HCT116 (cell line): Measurements from ENCODE around the gene MYORG. TPM values are rescaled to one million over a fixed set of nuclear protein-coding genes. Genes with fewer than 3 reads are reported as not detected.

Experiments used
- ATAC-seq: fragments of 200-7000 bp; cut with Tn5 transposase; 2 replicates; pipeline ENCODE4 v1.9.1; 2020; ENCODE audit warnings: mild to moderate bottlenecking, moderate library complexity
- BruUV-seq: library from RNA; stranded (reverse); fragments of 400-500 nt; replicated peaks from 2 replicates; lab custom pipeline; 2021; lab: Mats Ljungman, UMichigan
- CTCF ChIA-PET: fragments of 300-600 bp; sonication (Branson Sonifier 250); formaldehyde crosslinking; loops from one replicate; lab custom pipeline; 2021; ENCODE audit warnings: antibody characterized with exemption; lab: Charles Lee
- POLR2A ChIA-PET: fragments of 300-600, 350-600 bp; sonication (Branson Sonifier 250); formaldehyde crosslinking; loops from one replicate; lab custom pipeline; 2021; ENCODE audit warnings: antibody characterized with exemption; lab: Charles Lee
- RAD21 ChIA-PET, 2 experiments: fragments of 300-600 bp; sonication (Branson Sonifier 250); formaldehyde crosslinking; loops; one replicate each; lab custom pipeline; 2023; ENCODE audit warnings: low total read pairs in 2 of 2; ENCODE audit not compliant: uncharacterized antibody in 2 of 2, unreplicated experiment in 2 of 2, low non-redundant PET in 1 of 2; lab: Charles Lee
- DNase-seq: peaks from one replicate; pipeline ENCODE4 v3.0.0-alpha.2; 2010; ENCODE audit warnings: low read depth, low spot score
- H2AFZ ChIP-seq: fragments of 200-600 bp; shearing (Covaris generic), sonication (generic); 2 replicates; pipeline ENCODE4 v1.6.1; 2017; ENCODE audit warnings: low read depth, mixed run types, mixed read lengths, antibody characterized with exemption, low read length; ENCODE audit not compliant: poor library complexity, severe bottlenecking
- H3K27ac ChIP-seq: 2 replicates; pipeline ENCODE4 v1.5.1; 2012; ENCODE audit warnings: low read depth, low read length
- H3K27me3 ChIP-seq: fragments of 200-600 bp; sonication (generic); 2 replicates; pipeline ENCODE4 v1.6.1; 2016; ENCODE audit warnings: mixed run types, low read length, mixed read lengths; ENCODE audit not compliant: insufficient read depth
- H3K36me3 ChIP-seq, 2 experiments: fragments of 200-500 bp in 1 of 2; fragments of 200-600 bp in 1 of 2; sonication (Bioruptor generic) in 1 of 2; sonication (generic) in 1 of 2; 2 replicates each; pipeline versions ENCODE4 v1.5.1 to v1.6.1; 2014 to 2016; ENCODE audit warnings: low read length in 2 of 2, inconsistent platforms in 1 of 2, mixed read lengths in 1 of 2, mixed run types in 1 of 2; ENCODE audit not compliant: insufficient read depth in 2 of 2, control insufficient read depth in 1 of 2
- H3K4me1 ChIP-seq, 2 experiments: fragments of 200-600 bp in 1 of 2; sonication (generic) in 1 of 2; 2 replicates each; pipeline versions ENCODE4 v1.5.1 to v1.6.1; 2012 to 2017; ENCODE audit warnings: low read length in 2 of 2, inconsistent platforms in 1 of 2, mild to moderate bottlenecking in 1 of 2, mixed read lengths in 1 of 2, mixed run types in 1 of 2, moderate library complexity in 1 of 2; ENCODE audit not compliant: insufficient read depth in 2 of 2, control insufficient read depth in 1 of 2
- H3K4me2 ChIP-seq: fragments of 200-600 bp; sonication (generic); 2 replicates; pipeline ENCODE4 v1.6.1; 2017; ENCODE audit warnings: mixed run types, low read length, mixed read lengths
- H3K4me3 ChIP-seq, 2 experiments: fragments of 200-600 bp in 1 of 2; sonication (generic) in 1 of 2; replicated peaks in 1 of 2; 2 replicates each; pipeline ENCODE4 v1.5.1; 2011 to 2016; ENCODE audit warnings: low read length in 2 of 2, control low read depth in 1 of 2, low read depth in 1 of 2, mild to moderate bottlenecking in 1 of 2, mixed read lengths in 1 of 2, mixed run types in 1 of 2
- H3K79me2 ChIP-seq: fragments of 200-600 bp; sonication (generic); 2 replicates; pipeline ENCODE4 v1.6.1; 2017; ENCODE audit warnings: mild to moderate bottlenecking, mixed run types, low read length, moderate library complexity, mixed read lengths; ENCODE audit not compliant: insufficient read depth
- H3K9ac ChIP-seq: fragments of 200-600 bp; sonication (generic); 2 replicates; pipeline ENCODE4 v1.6.1; 2016; ENCODE audit warnings: low read length, mixed read lengths
- H3K9me2 ChIP-seq: fragments of 200-600 bp; sonication (generic), shearing (Covaris generic); 2 replicates; pipeline ENCODE4 v1.6.1; 2017; ENCODE audit warnings: mixed run types, mild to moderate bottlenecking, moderate library complexity; ENCODE audit not compliant: insufficient read depth
- H3K9me3 ChIP-seq, 2 experiments: fragments of 200-500 bp in 1 of 2; fragments of 200-600 bp in 1 of 2; sonication (Bioruptor generic) in 1 of 2; sonication (generic) in 1 of 2; 2 replicates each; pipeline ENCODE4 v1.6.1; 2014 to 2017; ENCODE audit warnings: low read length in 2 of 2, mixed read lengths in 2 of 2, inconsistent platforms in 1 of 2, low read depth in 1 of 2, mild to moderate bottlenecking in 1 of 2, mixed run types in 1 of 2, moderate library complexity in 1 of 2; ENCODE audit not compliant: control insufficient read depth in 1 of 2, insufficient read depth in 1 of 2
- H4K20me1 ChIP-seq: fragments of 200-600 bp; sonication (generic), shearing (Covaris generic); 2 replicates; pipeline ENCODE4 v1.6.1; 2017; ENCODE audit warnings: mixed run types, mild to moderate bottlenecking, moderate library complexity; ENCODE audit not compliant: insufficient read depth
- CBX3 ChIP-seq: IDR thresholded peaks from 2 replicates; pipeline ENCODE4 v1.6.1; 2012; ENCODE audit warnings: low read depth
- TCF7L2 ChIP-seq: IDR thresholded peaks from 2 replicates; pipeline ENCODE4 v1.7.0; 2011; ENCODE audit warnings: borderline replicate concordance, inconsistent platforms; ENCODE audit not compliant: insufficient read depth, insufficient read length; ENCODE audit errors: extremely low read depth
- ZBTB33 ChIP-seq: IDR thresholded peaks from 2 replicates; pipeline ENCODE4 v1.6.1; 2011; ENCODE audit warnings: mild to moderate bottlenecking, low read length, moderate library complexity; ENCODE audit not compliant: insufficient replicate concordance; ENCODE audit errors: extremely low read depth
- intact Hi-C: fragments of 100-400 bp; cut with micrococcal nuclease; formaldehyde crosslinking; loops from 2 replicates; pipeline ENCODE4 v1.10.0; 2022
- total RNA-seq: library from RNA; stranded (reverse); gene quantifications from one replicate; pipeline ENCODE4 v1.2.1, GENCODE V29; 2021; ENCODE audit not compliant: unreplicated experiment
- TF ChIP-seq, protein P1 (sequence below), 3 experiments: fragments of 200-600 bp in 1 of 3; sonication (generic) in 1 of 3; IDR thresholded peaks in 2 of 3; conservative IDR thresholded peaks in 1 of 3; 2 replicates each; pipeline ENCODE4 v1.5.1; 2012 to 2017; ENCODE audit warnings: low read depth in 2 of 3, low read length in 2 of 3, antibody characterized with exemption in 1 of 3, borderline replicate concordance in 1 of 3, control low read depth in 1 of 3, mild to moderate bottlenecking in 1 of 3, mixed read lengths in 1 of 3, mixed run types in 1 of 3, moderate library complexity in 1 of 3; ENCODE audit not compliant: insufficient read depth in 1 of 3

The MYORG gene
- total RNA-seq, 1 experiment from 2014 or later, result 8.5 TPM

DNA sequence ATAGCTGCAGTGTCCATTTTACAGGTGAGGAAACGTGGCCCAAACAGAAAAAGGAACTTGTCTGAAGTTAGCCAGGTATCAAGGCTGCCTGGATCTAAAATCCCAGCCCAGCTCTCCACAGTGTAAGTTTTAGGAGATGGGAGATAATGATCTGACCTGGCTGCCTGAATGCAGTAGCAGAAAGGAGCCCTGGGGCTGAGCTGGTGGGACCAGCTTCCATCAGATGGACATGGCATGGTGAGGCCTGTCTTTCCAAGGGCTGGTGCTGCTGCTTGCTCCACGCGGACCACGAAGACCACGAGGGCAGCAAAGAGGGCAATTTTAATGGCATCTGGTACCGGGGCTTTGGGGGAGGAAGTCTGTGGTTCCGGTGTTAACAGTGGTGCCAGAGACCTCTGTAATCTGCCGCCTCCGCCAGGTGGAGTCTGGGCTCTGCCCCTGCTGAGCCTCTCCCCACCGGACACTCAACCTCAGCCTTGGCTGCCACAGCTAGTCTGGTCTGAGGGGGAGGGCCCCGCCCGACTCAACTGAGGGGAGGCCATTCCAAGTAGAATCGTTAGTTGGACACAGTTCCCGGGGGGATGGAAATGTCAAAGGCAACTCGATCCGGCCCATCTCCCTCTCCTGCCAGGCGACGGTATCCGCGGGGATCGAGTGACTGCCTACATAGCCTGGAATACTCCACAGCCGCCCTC is 650 bp downstream of the MYORG start:
- peak; percentile 46 for ATAC-seq

More for the DNA sequence above, 650 bp downstream of the MYORG start:
- BruUV-seq, result TSS peak; percentile 66
- Histone ChIP-seq H2AFZ (peak overlapping the region; percentile 70), H3K4me3 (peak overlapping the region; percentile 72 to 84), H3K27ac (peak overlapping the region; percentile 46), H3K4me2 (peak overlapping the region; percentile 97), H3K27me3 (no peaks in the 10 kb centered on the region), H3K36me3 (no peaks in the 10 kb centered on the region; a peak in 1 of 4 replicates), H4K20me1 (no peaks in the 10 kb centered on the region), H3K9me2 (no peaks in the 10 kb centered on the region), H3K79me2 (no peaks in the 10 kb centered on the region), H3K4me1 (peaks cover 27 to 45% of the 10 kb centered on the region in 2 experiments), H3K9ac (peak overlapping the region; percentile 70), H3K9me3 (no peaks in the 10 kb centered on the region)
- ChIA-PET RAD21 (interaction anchor here in 1 of 2 experiments (1.2 kb wide), 1 partner anchor 451 kb away, joined by 3 read pairs; no protein-coding TSS in a partner anchor), CTCF (interaction anchor here (1.1 to 6.7 kb wide), 3 partner anchors 28 to 228 kb away, joined by 3 to 54 read pairs (median 13); no protein-coding TSS in a partner anchor), POLR2A (interaction anchor here (1.5 kb wide), 1 partner anchor 41 kb away, joined by 5 read pairs; no protein-coding TSS in a partner anchor)
- DNase-seq, result no peak
- intact Hi-C loops, result loop anchor here (5.0 kb wide), 3 partner anchors 119 to 249 kb away; partner anchors contain the start of genes DCAF12 and UBAP1
- peak; percentile 71 for TF ChIP-seq TCF7L2
- TF ChIP-seq ZBTB33, result no peak
- TF ChIP-seq, protein P1, sequence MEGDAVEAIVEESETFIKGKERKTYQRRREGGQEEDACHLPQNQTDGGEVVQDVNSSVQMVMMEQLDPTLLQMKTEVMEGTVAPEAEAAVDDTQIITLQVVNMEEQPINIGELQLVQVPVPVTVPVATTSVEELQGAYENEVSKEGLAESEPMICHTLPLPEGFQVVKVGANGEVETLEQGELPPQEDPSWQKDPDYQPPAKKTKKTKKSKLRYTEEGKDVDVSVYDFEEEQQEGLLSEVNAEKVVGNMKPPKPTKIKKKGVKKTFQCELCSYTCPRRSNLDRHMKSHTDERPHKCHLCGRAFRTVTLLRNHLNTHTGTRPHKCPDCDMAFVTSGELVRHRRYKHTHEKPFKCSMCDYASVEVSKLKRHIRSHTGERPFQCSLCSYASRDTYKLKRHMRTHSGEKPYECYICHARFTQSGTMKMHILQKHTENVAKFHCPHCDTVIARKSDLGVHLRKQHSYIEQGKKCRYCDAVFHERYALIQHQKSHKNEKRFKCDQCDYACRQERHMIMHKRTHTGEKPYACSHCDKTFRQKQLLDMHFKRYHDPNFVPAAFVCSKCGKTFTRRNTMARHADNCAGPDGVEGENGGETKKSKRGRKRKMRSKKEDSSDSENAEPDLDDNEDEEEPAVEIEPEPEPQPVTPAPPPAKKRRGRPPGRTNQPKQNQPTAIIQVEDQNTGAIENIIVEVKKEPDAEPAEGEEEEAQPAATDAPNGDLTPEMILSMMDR (IDR thresholded peaks at IDR 0.05 in 2 of 3, conservative IDR thresholded peaks at IDR 0.05 in 1 of 3; ENCODE audit: borderline replicate concordance in 1 of 3, insufficient read depth in 1 of 3, low read depth in 2 of 3, low read length in 2 of 3), result peak in 2 of 3 experiments; percentile 33 to 46; a peak in 4 of 6 replicates
- no peak for TF ChIP-seq CBX3
